HG02588 (cell line): Measurements from ENCODE around the gene USP6NL.

Source experiments
- ATAC-seq: cut with Tn5 transposase; IDR thresholded peaks from one replicate; pipeline ENCODE4 v1.9.1; 2021; ENCODE audit warnings: mild to moderate bottlenecking, moderate library complexity; ENCODE audit not compliant: unreplicated experiment

The USP6NL gene

GRCh38 chr10:11483201-11484148 is 128.0 kb downstream of the USP6NL start:
- ATAC-seq: no peak

DNA sequence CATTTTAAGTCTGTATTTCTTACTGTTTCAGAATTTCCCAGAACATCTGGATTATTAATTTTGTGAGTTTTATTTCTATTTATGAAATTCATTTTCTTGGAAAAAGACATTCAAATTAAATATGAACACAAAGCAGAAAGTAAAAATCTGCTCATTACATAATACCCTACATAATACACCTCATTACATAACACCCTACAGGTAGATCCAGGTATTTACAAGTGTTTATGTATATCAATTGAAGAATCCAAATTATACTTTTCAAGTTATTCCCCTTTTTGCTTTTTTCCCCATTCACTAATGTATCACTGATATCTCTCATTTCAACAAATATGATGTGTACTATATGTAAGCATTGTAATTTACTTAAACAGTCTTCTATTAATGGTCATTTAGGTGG is 129.1 kb downstream of the USP6NL start:
- no peak for ATAC-seq

DNA sequence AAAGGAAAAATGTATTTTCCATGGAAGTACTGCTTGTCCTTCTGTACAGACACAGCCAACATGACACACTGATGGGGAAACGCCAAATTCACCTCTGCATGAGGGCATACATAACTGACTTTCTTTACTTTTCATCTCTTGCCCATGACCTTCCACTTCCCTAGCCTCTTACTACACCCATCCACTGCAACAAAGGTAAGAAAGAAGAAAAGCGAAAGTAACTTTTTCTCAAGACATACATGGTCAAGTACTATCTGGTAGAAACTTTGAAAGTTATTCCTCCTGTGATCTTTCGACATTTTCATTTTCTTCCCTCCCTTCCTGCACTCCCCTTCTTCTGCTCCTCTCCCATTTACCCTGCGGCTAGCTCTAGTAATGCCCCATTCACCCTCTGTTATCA is 130.8 kb downstream of the USP6NL start:
- no peak for ATAC-seq

DNA sequence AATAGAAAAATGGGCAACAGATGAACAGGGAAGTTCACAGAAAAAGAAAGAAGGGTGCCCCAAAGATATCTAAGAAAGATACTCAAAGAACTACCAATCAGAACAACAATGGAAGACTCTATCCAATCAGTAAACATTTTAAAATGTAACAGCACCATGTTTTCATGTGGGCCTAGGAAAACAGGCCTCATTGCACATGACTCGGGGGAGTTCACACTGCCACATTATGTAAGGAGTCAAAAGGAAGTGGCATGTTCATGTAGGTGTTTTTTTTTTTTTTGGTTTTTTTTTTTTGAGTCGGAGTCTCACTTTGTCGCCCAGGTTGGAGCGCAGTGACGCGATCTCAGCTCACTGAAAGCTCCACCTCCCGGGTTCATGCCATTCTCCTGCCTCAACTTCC is 132.2 kb downstream of the USP6NL start:
- no peak for ATAC-seq

- ATAC-seq: no peak
Observed at GRCh38 chr10:11478807-11479206, 132.6 kb downstream of the USP6NL start.

GRCh38 chr10:11475831-11476434 is 135.5 kb downstream of the USP6NL start:
- no peak for ATAC-seq

GRCh38 chr10:11473128-11473760 is 138.2 kb downstream of the USP6NL start:
- ATAC-seq: no peak

DNA sequence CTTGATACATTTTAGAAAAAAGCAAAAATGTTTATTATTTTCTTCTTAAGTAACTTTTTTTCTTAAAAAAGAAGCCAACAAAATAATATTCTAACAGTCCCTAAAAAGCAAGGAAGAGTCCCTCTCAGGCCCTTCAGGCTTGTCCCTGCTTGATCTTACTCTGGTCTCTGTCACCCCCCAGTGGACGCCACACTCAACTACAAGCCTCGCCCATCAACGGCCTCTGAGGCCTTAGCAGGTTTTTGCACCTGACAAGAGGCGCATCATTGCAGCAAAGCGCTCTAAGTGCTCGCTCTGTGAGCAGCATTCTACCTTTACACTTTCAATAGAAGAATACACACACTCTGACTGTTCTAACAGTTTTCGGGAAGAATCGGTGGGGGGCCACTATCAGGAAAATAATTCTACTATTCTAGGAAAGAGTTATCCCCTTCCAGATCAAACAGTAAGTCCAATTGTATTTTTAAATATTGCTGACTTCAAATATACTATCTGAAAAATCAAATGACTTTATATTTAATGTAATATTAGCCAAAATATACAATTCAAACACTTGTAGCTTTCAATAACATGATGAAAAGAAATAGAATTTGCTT is 139.2 kb downstream of the USP6NL start:
- peak; percentile 72 for ATAC-seq

DNA sequence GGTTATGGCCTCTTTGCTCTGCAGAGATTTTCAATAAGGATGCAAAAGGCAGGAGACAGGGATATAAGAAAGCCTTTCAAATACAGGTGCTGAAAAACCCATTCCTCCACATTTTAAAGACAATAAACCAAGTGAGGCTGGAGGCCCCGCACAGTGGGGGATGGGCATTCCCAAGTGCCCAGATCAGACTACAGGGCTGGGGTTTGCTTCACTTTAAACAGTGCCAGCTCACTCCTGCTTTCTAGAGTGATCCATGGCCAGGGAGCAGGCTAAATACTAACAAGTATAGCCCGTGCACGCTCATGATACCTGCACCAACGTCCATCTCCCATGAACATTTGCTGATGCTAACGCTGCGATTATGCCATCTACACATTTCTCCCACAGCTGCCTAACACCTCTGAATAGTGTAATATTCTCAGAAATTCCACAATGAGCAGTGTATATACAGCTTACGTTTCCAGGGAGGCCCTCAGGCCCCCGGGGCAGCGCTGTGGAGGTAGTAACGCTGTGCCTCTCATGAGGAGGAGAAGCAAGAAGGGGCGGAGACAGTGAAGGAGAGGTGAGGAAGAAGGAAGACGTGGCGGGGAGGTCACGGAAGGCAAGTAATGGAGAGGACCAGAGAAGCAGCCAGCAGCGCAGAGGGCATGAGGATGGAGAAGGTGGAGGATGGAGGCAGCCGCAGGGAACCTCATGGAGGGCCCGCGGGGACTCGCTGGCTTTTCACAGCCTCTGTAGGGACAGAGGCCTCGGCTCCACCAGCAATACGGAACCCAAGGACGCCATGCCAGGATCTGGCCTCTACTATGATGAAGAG is 141.7 kb downstream of the USP6NL start:
- ATAC-seq: no peak

- ATAC-seq: no peak
Observed at GRCh38 chr10:11468126-11468742, 143.2 kb downstream of the USP6NL start.

DNA sequence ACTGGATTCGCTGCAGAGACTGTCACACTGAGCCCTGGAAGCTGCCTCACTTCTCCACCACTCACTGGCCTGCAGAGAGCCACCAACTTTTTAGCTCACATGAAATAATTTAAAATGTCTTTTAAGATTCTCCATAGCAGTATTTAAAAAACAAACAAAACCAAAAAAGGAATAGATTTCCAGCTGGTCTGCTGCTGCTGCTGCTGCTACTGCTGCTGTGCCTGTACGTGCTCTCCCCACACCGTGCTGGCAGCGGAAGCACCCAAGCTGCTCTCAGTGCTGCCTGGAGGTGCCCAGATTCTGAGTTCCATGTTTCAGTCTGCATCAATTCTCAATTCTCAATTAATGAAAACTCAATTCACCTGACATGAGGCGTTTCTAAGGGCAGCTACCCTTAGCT is 146.0 kb downstream of the USP6NL start:
- ATAC-seq: no peak

DNA sequence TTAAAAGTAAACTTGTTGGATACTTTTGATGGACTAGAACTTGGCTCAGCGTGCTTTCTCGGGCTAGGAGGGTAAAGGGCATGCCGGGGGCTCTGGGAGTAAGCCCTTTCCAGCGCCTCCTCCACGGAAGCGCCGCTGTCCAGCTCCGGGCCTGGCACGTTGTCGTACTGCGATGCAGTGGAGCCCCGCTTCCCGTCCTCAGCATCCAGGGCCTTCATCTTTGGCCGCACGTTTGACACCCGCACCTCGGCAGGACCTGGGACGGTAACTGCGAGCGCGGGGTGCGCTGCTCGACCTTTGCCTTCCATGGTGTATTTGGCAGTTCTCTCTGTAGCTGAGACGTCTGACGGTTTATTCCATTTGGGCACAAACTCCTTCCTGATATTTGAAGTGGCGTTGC is 148.3 kb downstream of the USP6NL start:
- ATAC-seq: no peak

DNA sequence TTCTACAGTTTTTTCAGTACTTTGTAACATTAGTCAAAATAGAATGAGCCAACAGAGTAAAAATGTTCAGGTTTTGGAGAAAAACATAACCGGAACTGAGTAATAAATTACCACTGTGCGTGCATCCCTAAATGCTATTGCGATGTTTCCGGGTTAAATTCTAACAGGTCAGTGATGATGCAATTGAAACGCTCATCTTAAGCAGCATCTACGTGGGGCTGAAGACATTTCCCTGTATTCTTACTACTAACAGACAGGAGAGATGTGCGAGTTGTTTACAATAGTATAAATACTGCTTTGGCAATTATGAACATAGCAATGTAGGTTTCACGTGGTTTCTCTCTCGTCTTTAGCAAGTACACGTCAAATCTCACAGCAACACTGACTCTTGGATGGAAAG is 149.4 kb downstream of the USP6NL start:
- ATAC-seq: no peak

DNA sequence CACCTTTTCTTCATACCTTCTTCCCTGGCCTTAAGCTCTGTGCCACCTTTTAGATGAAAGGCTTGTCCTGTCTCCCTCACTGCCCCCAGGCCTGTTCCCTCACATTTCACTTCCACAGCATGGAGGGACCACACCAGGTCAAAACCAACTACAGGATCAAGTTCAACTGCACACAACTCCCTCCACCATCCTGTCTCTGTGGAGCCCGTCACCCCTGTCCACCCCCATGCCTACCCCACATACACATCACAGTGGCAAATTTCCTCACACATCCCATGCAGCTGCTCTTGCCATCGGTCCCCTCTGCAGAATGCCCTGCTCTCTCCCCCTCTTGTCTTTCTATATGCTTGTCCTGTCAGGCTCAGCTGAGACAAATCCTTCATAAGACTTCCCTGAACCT is 154.1 kb downstream of the USP6NL start:
- ATAC-seq: no peak

- ATAC-seq: no peak
Observed at GRCh38 chr10:11454958-11455566, 156.4 kb downstream of the USP6NL start.

DNA sequence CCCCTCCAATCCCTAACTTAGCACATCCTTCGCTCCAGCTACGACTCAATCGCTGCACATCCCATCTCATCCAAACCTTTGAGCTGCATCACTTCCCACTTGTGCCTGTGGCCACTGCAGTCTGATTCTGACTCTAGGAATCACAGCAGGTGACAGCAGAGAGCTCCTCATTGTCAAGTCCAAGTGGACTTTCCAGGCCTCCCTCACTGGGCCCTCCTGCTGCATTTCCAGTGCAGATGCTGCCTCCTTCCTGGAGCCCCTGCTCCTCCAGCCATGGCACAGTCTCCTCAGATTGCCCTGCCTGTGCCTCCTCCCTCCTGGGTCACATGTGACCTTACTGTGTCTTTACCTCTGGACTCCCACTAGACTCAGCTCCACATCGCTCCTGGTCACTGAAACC is 157.3 kb downstream of the USP6NL start:
- ATAC-seq: no peak

- ATAC-seq: no peak
Observed at GRCh38 chr10:11451640-11452260, 159.7 kb downstream of the USP6NL start.

- no peak for ATAC-seq
Observed at GRCh38 chr10:11450427-11450826, 161.0 kb downstream of the USP6NL start.

GRCh38 chr10:11449761-11450160 is 161.7 kb downstream of the USP6NL start:
- no peak for ATAC-seq
